PFSK-1 (cell line): Measurements from ENCODE around the gene TOMM34.

Experiments
- FOXP2 ChIP-seq: optimal IDR thresholded peaks from 2 replicates; pipeline ENCODE3; 2011; ENCODE audit warnings: borderline replicate concordance, control low read depth, inconsistent platforms; ENCODE audit not compliant: insufficient read depth; ENCODE audit errors: extremely low read length, extremely low read depth
- POLR2AphosphoS5 ChIP-seq: IDR thresholded peaks from 2 replicates; pipeline ENCODE4 v1.6.1; 2012; ENCODE audit warnings: low read depth, mild to moderate bottlenecking, control low read depth, low read length, moderate library complexity
- SIN3A ChIP-seq: IDR thresholded peaks from 2 replicates; pipeline ENCODE4 v1.6.1; 2012; ENCODE audit warnings: mild to moderate bottlenecking, low read length, moderate library complexity, borderline replicate concordance; ENCODE audit not compliant: insufficient read depth
- TAF1 ChIP-seq: IDR thresholded peaks from 2 replicates; pipeline ENCODE4 v1.6.1; 2012; ENCODE audit warnings: low read length, control low read depth, borderline replicate concordance; ENCODE audit not compliant: insufficient read depth
- TF ChIP-seq, protein P1 (sequence below), 2 experiments: IDR thresholded peaks; 2 replicates each; pipeline versions ENCODE4 v1.6.1 to v1.8.0; 2011 to 2012; ENCODE audit warnings: low read depth in 2 of 2, low read length in 2 of 2, control low read depth in 1 of 2, inconsistent platforms in 1 of 2, mild to moderate bottlenecking in 1 of 2, moderate library complexity in 1 of 2; ENCODE audit not compliant: insufficient read depth in 1 of 2

TOMM34 gene

DNA sequence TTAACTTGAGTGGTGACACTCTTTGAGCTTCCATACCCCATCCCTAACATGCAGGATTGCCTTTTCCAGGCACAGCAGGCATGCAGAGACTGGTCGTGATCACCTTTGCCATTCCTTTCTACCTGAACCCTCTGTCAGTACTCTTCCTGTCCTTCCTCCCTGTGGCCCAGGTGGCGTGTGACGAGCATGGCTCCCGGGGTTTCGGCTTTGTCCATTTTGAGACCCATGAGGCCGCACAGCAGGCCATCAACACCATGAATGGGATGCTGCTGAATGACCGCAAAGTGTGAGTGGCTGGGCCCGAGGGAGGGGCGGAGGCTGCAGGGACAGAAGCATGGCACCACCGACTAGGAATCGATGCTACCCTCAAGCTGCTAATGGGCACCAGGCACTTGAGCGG, 43.6 kb downstream of the TOMM34 start:
- TF ChIP-seq POLR2AphosphoS5 (no peak), SIN3A (no peak), TAF1 (no peak), FOXP2 (no peak)
- TF ChIP-seq, protein P1, sequence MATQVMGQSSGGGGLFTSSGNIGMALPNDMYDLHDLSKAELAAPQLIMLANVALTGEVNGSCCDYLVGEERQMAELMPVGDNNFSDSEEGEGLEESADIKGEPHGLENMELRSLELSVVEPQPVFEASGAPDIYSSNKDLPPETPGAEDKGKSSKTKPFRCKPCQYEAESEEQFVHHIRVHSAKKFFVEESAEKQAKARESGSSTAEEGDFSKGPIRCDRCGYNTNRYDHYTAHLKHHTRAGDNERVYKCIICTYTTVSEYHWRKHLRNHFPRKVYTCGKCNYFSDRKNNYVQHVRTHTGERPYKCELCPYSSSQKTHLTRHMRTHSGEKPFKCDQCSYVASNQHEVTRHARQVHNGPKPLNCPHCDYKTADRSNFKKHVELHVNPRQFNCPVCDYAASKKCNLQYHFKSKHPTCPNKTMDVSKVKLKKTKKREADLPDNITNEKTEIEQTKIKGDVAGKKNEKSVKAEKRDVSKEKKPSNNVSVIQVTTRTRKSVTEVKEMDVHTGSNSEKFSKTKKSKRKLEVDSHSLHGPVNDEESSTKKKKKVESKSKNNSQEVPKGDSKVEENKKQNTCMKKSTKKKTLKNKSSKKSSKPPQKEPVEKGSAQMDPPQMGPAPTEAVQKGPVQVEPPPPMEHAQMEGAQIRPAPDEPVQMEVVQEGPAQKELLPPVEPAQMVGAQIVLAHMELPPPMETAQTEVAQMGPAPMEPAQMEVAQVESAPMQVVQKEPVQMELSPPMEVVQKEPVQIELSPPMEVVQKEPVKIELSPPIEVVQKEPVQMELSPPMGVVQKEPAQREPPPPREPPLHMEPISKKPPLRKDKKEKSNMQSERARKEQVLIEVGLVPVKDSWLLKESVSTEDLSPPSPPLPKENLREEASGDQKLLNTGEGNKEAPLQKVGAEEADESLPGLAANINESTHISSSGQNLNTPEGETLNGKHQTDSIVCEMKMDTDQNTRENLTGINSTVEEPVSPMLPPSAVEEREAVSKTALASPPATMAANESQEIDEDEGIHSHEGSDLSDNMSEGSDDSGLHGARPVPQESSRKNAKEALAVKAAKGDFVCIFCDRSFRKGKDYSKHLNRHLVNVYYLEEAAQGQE (IDR thresholded peaks at IDR 0.05; ENCODE audit: insufficient read depth in 1 of 2, low read depth in 2 of 2, low read length in 2 of 2) = no peak

DNA sequence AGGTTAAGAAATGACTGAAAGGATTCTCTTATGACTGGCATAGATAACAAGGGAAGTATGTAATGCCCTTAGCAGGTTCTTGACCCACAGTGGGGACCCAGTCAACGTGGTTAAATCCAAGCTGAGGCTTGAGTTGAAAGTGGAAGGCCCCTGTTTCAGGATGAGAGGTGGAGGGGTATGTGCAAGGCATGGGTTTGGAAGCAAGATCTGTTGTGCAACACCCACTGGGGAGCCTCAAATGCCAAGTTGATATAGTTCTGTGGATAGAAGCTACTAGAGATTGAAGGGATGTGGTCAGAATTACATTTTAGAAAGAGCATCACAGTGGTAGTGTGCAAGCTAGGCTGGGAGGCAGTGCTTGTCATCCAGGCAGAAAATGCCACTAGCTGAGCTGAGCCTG, 45.3 kb downstream of the TOMM34 start:
- TF ChIP-seq SIN3A (no peak), POLR2AphosphoS5 (no peak), FOXP2 (no peak), TAF1 (no peak)
- TF ChIP-seq, protein P1 (IDR thresholded peaks at IDR 0.05; ENCODE audit: insufficient read depth in 1 of 2, low read depth in 2 of 2, low read length in 2 of 2) = no peak

DNA sequence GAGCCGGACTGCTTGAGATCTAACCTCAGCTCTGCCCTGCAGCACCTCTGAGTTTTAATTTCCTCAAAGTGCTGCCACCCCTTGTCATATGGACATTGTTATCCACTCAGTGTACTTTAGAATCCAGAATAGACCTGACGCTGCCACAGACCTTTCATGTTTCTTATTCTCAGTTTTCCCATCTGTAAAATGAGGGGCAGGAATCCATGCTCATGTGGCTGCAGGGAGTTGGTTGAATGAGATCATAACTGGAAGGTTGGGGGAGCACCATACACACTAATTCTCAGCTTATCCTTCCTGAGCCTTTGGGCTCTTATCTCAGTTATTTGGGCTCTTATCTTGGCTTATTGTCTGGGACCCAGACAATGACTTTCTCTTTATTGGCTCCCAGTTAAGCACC, 48.0 kb downstream of the TOMM34 start:
- TF ChIP-seq, protein P1 (IDR thresholded peaks at IDR 0.05; ENCODE audit: insufficient read depth in 1 of 2, low read depth in 2 of 2, low read length in 2 of 2) = no peak
- TF ChIP-seq FOXP2 (no peak), TAF1 (no peak), SIN3A (no peak), POLR2AphosphoS5 (no peak)

DNA sequence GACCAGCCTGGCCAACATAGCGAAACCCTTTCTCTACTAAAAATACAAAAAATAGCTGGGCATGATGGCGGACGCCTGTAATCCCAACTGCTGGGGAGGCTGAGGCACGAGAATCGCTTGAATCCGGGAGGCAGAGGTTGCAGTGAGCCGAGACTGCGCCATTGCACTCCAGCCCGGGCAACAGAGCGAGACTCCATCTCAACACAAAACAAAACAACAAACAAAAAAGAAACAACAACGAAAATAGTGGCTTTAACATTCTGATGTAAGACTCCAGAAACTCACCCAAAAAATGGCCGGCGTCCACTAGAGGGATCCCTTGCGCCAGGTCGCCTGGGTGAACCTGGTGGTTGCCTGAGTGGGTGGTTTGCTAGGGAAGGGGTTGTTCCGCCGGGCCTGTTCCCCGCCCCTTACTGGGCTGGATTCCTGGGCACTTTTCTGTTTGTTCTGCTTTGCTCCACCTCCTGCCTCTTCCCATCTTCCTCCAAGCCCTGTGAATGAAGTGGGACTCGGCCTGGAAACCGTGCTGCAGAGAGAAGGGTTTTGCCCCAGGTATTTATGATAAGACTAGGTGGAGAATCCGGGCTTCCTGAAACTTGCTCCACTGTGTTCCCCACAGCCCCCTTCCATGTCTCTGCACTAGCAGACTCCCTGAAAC, 48.8 kb downstream of the TOMM34 start:
- TF ChIP-seq SIN3A (no peak), FOXP2 (no peak), TAF1 (no peak), POLR2AphosphoS5 (no peak)
- TF ChIP-seq, protein P1 (IDR thresholded peaks at IDR 0.05; ENCODE audit: insufficient read depth in 1 of 2, low read depth in 2 of 2, low read length in 2 of 2) = no peak

DNA sequence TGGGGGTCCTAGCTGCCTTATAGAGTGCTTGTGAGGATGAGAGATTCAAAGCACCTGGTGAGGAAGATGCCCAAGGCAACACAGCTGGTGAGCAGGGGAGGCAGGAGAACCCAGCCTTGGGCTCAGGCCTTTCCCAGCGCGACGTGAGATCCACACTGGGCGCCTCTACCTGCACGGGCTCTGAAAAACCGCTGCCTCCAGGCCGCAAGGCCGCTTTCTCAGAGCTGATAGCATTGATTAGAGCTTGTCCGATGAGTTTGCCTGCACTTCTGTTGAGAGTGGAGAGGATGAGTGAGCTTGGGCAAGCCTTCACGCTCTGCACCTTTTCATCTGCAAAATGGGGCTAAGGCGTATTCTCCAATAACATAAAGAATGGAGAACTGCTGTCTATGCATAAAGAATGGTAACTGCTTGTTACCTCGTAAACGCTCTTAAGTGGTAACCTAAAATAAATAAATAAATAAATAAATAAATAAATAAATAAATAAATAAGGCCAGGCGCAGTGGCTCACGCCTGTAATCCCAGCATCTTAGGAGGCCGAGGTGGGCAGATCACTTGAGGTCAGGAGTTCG, 49.4 kb downstream of the TOMM34 start:
- TF ChIP-seq POLR2AphosphoS5 (no peak), FOXP2 (no peak), SIN3A (no peak), TAF1 (no peak)
- TF ChIP-seq, protein P1 (IDR thresholded peaks at IDR 0.05; ENCODE audit: insufficient read depth in 1 of 2, low read depth in 2 of 2, low read length in 2 of 2) = no peak
